GM19239 (cell line): Measurements from ENCODE around the gene SAMD4A.
"Not testable (repeated sequence)": the region's sequence is repeated elsewhere in the genome, so short reads cannot be mapped to it uniquely, and the experiment has no call there.

ENCODE experiments used
- DNase-seq: peaks from one replicate; pipeline ENCODE4 v3.0.0; 2011; ENCODE audit warnings: low spot score; ENCODE audit not compliant: insufficient read length
- FAIRE-seq: peaks from 2 replicates; lab custom pipeline; 2011; peaks lifted over from hg19 to GRCh38; lab: Jason Lieb, UNC

The SAMD4A gene

DNA sequence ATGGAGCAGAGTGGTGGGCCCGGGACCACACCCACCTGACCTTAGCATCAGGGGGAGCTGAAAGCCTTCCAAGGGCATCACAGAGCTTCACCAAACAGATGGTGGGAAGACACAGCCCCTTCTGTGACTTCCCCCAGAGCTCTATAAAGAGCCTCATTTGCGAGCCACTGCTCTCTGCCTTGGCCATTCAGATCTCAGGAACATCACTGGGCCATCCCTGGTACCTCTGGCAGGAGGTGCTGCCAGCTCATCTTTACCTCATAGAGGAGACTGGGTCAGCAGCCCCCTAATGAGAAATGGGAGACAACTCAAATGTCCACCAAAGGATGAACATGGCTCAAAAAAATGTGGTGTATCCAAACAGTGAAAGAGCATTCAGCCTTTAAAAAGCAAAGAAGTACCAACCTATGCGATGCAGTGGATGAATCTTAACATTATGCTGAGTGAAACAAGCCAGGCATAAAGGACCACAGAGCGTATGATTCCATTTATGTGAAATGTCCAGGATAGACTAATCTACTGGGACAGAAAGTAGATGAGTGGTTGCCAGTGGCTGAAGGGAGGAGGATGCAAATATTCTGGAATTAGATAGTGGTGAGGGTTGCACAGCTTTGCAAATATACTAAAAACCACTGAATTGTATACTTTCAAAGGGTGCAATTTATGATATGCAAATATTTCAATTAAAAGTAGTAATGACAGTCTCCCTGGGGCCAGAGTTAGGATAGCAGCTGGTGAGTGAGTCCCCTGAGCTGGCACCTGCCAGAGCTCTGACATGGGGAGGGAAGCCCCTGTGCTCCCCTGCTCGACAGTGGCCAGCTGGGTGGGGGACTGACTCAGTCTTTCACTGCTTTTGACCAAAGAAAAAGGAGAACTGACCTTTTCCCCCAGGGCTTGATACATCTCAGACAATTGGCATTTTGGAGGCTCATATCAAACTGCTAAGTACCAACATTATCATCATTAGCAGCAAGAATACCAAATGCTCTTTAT, 219.1 kb downstream of the SAMD4A start:
- FAIRE-seq (no peak), DNase-seq (no peak)

DNA sequence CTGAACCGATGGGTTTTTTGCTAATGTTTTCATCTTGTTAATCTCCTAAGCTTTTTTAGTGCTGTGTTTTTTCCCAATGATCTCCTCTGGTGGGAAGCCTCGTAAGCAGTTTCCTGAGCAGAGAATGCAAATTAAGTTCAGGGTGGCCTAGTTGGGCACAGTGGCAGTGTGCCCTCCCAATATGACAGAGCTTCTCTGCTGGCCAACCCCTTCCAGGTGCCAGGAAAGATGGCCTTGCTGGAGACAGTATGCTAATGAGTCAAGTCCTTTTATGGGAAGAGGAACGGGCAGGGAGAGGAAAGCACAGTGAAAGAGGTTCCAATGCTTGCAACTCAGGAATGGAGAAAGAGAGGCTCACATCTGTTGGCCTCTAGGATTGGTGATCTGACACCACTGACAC, 219.9 kb downstream of the SAMD4A start:
- DNase-seq (no peak), FAIRE-seq (no peak)

DNA sequence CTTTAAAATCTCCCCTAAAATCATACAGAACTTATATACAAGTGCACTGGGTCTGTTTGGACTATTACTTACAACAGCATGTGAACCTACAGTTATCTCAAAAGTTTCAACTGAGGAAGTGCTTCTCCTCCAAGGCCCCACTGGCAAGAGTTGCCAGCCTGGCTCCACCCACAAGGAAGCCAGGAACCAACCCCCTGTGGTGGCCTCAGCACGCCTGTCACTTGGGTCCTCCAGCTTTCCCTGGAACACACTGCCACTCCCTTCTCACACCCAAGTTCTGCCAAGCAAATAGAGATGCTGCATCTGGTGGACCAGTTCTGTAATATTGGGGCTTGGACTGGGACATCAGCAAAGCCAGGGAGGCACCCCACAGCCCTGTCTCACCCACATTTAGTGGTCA, 220.3 kb downstream of the SAMD4A start:
- FAIRE-seq (no peak), DNase-seq (no peak)

DNA sequence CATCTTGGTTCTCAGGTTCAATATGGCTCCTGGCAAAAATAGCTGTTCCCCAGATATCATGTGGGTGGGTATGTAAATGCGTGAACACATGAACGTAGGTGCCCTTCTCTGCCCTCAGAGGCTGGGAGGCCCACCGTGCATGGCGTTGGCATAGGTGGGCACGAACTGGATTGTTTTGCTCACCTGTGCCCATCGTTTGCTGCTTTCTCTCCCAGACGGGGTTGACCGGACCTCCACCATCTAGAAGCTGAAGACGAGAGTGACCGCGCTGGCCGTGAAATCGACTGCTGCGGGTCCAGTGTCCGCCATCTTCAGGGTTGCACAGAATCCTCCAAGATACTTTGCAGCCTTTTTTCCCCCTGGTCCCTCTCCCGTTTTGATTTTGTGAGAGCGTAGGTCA, 221.8 kb downstream of the SAMD4A start:
- DNase-seq (no peak), FAIRE-seq (no peak)

DNA sequence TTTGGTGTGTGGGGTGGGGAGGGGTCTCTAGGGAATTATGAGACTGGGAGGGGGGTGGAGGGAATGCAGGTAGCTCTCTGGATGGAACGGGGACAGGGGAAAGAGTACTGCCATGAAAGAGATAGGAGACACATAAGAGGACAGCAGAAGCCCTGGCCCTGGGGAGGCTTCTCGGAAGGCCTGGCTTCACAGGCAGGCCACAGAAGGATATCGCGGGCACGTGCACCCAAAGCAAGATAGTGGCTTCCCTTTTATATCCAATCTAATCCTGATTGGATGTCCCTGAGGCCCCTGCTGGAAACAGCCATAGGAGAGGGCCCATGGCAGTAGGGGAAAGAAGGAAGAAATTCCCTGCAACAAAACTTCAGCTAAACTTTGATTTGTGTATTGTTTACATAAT, 222.2 kb downstream of the SAMD4A start:
- DNase-seq (no peak), FAIRE-seq (no peak)

DNA sequence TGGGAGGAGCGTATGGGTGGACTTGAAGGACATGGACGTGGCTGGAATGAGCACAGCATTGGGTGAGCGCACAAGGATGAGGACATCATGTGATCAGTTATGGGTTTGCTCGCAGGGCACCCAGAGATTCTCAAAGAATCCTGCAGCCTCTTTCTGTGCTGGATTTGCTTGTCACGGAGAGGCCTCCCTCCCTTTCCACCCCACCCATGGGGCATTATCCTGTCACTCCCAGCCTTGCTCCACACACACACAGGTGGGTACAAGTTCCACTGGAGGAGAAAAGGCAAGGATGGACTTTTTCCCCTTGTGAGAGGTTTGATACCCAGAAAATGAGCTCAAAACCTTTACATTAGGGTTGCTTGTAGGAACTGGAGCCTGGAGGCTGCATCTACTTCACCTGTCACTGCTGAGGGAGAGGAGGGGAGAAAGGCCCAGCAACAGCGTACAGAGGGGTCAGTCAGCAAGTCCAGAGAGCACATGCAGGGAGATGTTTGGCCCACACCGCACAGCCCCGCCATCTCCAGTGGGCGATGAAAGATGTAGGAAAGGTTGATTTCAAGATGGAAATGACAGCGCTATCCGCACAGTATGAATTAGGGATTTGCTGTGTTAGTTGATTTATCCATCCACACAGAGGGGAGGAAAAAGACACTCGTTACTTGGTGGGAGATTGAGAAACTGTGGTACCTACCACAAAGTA, 223.0 kb downstream of the SAMD4A start:
- DNase-seq (no peak), FAIRE-seq (no peak)

DNA sequence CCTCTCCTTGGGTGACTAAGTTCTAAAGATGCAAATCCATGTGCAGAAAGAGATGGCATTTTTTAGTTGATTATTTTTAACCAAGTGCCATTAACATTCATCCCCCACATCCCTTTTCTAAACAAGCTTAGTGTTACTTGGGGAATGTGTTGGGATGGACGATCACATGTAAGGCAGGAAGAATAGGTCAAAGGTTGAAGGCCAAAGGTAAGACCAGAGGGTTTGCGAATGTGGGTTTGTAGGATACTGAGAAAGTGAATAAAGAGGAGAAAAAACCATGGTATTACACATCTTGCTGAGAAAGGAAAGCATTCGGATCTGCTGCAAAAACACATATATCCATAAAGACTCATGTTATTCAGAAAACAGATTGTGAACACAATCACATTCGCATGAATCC, 224.1 kb downstream of the SAMD4A start:
- FAIRE-seq: no peak

DNA sequence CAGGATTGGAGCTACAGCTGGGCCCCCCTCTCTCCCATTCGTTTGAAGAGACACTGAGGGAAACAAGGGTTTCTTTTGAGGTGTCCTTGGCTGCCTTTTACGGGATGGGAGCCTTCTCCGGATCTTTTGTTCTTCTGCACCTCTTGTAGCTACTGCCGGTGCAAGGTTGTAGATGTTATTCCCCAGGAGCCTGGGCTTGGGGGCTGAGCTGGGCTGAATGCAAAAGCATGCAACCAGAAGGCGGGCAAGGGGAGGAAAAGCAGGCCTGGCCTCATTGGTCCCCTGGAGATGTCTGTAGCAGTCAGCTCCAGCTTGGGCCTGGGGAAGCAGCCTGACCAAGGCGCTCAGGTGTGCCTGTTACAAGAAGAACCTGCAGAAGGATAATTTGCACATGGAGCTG, 225.4 kb downstream of the SAMD4A start:
- no peak for FAIRE-seq
- no peak for DNase-seq

More for the DNA sequence above, 224.1 kb downstream of the SAMD4A start:
- DNase-seq: no peak

DNA sequence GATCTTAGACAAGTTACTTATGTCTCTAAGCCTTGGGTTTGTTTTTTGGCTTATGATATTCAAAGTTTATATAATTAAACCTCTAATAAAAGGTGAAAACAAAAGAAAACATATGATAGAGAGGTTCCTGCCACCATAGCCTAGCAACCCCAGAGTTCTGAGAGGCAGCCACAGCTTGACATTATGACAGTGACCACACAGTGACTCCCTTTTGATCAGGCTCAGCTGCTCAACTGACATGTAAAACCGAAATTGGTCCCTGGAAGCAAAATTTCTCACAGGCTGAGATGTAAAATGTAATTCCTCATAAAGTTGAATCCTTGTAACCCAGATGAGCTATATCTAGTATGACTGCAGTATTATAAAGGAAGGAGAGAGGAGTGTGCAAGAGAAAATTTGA, 227.2 kb downstream of the SAMD4A start:
- no peak for FAIRE-seq

DNA sequence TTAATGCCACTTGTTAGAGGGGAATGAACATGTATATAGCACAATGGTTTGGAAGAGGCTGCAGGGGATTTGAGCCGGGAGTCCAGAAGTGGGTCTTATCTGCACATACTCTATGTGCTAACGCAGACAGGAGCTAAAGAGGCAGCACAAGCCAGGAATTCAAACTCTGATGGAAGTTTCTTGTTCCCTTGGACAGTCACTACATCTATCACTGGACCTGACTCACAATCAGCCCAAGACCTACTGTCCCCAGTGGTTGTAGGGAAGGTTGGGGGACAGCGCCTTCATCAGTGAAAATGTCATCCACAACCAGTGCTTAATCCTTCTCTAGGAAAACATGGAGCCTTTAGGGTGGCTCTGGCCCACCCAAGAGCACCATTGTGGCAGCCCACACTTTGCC, 227.9 kb downstream of the SAMD4A start:
- FAIRE-seq (no peak), DNase-seq (no peak)

More for the DNA sequence above, 227.2 kb downstream of the SAMD4A start:
- DNase-seq: no peak

DNA sequence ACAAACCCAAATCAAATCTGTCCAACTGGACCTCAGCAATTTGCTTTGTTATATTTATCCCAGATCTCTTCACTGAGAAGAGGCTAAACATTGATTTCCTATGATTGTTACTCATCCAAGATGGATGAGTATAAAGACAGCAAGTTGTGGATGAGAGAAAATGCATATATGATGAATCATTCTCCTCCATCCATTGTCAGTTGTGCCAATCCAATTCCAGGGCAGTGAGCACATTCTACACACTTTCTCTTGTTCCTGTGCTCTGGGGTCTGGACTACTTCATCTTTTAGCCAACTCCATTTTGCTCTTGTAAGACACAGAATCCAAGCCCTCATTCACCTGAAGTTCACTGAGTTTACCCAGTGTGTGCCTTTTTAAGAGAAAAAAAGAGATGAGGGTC, 230.0 kb downstream of the SAMD4A start:
- no peak for DNase-seq
- FAIRE-seq: no peak

DNA sequence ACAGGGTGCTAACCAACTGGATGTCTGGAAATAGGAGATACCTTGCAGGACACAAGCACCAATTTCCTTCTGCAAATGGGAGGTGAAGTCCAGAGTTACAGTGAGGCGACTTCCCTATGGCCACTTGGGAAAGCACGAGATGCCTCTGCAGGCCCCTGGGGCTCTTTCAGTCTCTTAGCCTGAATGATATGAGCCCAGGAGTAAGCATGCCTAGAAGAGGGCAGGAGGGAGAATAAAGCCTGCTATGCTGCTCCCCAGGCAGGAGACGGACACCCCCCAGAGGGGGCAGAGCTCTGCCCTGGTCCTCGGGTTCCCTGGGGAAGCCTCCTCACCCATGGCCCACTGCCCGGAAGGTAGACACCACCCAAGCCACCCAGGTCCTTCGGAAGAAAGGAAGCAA, 230.6 kb downstream of the SAMD4A start:
- DNase-seq: no peak

DNA sequence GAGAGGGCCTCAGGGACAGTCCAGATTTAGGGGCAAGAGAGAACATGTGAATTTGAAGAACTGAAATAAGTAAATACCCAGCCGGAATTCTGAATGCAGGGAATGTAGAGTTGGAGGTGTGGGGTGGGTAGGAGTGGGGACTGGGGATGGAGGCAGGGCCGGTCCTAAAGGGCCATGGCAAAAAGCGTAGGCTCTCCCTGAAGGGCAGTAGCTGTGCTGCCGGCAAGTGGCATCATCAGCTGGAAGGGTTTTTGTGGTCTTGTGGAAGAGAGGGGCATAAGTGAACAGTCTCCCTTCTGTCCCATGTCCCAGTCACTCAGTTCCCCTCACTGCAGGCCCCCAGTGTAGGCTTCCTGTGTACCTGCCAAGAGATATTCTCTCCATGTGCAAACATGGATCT, 231.1 kb downstream of the SAMD4A start:
- FAIRE-seq (no peak), DNase-seq (no peak)

More for the DNA sequence above, 230.6 kb downstream of the SAMD4A start:
- FAIRE-seq: no peak

DNA sequence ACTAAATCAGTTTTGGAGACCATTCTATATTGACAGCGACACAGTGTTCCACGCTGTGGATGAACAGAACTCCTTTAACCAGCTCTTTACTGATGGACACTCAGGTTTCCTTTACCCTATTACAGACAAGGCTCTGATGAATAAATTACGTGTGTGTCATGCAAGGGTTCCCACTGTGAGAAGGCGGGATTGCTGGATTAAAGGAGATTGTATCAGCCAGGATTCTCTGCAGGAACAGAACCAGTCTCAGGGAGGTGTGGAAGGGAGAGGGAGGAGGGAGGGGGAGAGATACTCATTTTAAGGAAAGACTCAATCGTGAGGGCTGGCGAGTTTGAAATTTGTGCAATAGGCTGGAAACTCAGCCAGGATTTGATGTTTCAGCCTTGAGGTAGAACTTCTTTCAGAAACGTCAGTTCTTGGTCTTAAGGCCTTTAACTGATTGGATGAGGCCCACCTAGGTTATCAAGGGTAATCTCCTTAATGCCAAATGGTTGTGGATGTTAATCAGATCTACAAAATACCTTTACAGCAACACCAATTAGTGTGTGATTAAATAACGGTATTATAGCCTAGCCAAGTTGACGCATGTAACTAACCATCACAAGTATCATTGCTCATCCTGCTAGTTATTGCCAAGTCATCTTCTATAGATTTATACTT, 231.7 kb downstream of the SAMD4A start:
- DNase-seq (no peak), FAIRE-seq (no peak)

DNA sequence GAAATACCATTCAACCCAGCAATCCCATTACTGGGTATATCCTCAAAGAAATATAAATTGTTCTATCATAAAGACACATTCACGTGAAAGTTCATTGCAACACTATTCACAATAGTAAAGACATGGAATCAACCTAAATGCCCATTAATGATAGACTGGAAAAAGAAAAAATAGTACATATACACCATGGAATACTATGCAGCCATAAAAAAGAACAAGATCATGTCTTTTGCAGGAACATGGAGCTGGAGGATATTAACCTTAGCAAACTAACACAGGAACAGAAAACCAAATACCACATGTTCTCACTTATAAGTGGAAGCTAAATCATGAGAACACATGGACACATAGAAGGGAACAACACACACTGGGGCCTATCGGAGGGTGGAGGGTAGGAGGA, 234.6 kb downstream of the SAMD4A start:
- FAIRE-seq, DNase-seq: not testable (repeated sequence)

DNA sequence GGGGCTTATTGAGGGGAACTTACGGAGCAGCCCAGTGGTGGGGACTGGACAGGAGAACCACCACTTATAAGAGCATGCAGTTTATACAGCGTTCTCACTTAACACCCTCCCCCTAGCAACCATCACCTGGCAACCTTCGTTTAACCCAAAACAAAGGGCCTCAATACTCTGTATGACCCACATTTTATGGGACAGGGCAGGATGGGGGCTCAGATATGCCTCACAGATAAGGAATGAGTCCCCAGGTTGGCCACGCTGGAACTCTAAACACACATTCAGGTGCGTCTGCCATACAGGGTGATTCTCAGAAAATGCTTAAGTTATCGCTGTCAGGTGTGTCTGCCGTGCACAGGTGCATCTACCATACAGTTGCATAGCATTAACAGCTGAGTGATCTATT, 236.5 kb downstream of the SAMD4A start:
- FAIRE-seq: no peak
- no peak for DNase-seq

DNA sequence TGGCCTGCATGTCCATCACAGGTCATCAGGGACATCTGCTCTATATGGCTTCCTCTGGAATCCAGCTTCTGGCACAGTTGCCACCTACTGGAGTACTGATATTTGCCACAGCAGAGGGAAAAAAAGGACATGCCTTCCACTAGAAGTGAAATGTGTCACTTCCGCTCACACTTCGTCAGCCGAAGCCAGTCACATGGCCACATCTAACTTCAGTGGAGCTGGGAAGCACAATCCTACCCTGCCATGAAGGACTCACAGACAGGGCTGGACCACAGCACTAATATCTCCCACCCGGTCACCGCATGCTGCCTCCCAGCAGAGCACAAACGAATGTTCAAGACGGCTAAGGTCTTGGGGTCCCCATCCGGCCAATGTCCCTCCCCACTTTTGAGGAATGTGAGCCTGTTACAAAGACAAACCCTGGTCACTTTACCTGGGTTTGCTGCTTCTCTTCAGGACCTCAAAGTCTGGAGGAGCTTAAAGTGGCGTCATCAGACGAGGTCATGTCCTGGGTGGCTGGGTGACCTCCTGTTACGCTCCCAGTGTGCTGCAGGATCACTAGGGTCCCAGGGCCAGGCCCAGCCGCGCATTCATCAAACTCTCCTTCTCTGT, 237.1 kb downstream of the SAMD4A start:
- FAIRE-seq: no peak

DNA sequence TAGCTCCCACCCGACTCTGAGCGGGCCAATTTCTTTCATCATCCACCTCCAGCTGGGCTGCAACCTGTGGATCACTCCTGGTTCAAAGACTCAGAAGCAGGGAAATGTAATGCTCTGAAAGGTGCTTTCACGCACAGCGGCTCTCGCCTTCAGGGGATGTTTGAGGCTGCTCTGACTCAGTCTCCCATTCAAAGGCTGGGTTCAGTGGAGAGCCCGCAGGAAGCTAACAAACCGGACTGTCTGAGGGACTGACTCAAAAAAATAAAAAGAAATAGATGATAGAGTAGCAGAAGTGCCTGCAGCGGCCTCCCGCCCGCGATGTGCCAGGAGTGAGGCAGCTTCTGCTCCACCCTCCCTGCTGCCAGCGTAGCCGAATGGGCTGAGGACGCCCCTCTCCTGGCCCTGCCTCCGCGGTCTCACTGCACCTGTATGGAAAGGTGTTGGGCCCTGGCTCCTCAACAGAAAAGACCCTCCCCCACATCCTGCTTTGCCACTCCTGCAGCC, 237.7 kb downstream of the SAMD4A start:
- no peak for DNase-seq
- no peak for FAIRE-seq

More for the DNA sequence above, 237.1 kb downstream of the SAMD4A start:
- no peak for DNase-seq

DNA sequence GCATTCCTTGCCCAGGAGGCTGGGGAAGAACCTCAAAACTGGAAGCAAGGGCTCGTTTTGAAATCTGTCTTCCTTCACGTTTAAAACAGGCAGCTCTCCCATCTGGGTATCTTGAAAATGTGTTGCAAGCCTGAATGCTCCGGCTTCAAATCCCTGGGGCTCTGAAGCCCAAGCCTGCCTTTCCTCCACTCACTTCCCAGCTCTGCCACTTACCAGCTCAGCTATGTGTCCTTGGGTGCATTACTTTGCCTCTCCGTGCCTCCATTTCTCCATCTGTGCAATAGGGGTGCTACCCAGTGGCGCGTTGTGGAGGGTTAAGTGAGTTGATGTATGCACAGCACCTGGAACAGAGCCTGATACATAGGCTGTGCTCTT, 238.1 kb downstream of the SAMD4A start:
- DNase-seq: no peak
- FAIRE-seq: no peak
